ENCODE results near the gene SEPTIN6.
"Not testable (repeated sequence)": the region's sequence is repeated elsewhere in the genome, so short reads cannot be mapped to it uniquely, and the experiment has no call there.

Gene SEPTIN6

GRCh38 chrX:119667111-119667878 is 25.7 kb downstream of the SEPTIN6 start:
- TF ChIP-seq ZFX (IDR thresholded peaks at IDR 0.05; ENCODE audit: borderline replicate concordance) (no peak), CTCF (IDR thresholded peaks at IDR 0.05) (no peak)
- no peak overlapping the region for H3K27ac ChIP-seq

GRCh38 chrX:119664877-119665276 is 28.1 kb downstream of the SEPTIN6 start:
- not testable (repeated sequence) for H3K27ac ChIP-seq

- no peak overlapping the region for H3K27ac ChIP-seq
- TF ChIP-seq ZFX (IDR thresholded peaks at IDR 0.05; ENCODE audit: borderline replicate concordance): no peak
- no peak for TF ChIP-seq CTCF (IDR thresholded peaks at IDR 0.05)
Observed at GRCh38 chrX:119661486-119661885, 31.5 kb downstream of the SEPTIN6 start.

- TF ChIP-seq ZFX (IDR thresholded peaks at IDR 0.05; ENCODE audit: borderline replicate concordance): no peak
- TF ChIP-seq CTCF (IDR thresholded peaks at IDR 0.05): no peak
- no peak overlapping the region for H3K27ac ChIP-seq
Observed at GRCh38 chrX:119659522-119659921, 33.4 kb downstream of the SEPTIN6 start.

DNA sequence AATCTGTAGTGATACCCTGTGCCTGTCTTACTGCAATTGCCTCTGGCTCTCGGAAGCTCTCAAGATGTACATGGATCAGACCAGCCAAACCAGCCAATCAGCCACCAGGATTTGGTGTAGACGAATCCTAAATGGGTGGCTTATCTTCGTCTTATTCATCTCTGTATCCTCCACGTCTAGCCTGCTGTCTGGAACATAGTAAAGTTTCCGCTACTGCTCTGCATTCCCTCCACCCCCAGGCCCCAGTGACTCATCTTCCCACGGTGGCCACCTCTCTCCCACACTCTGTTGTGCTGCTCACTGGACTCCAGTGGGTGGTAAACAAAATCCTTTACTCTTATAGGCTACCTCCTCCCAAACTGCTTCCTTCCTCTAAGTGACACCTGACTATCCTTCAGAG is 37.8 kb downstream of the SEPTIN6 start:
- no peak for TF ChIP-seq CTCF (IDR thresholded peaks at IDR 0.05)
- no peak for TF ChIP-seq ZFX (IDR thresholded peaks at IDR 0.05; ENCODE audit: borderline replicate concordance)
- H3K27ac ChIP-seq: no peak overlapping the region

- no peak overlapping the region for H3K27ac ChIP-seq
- TF ChIP-seq CTCF (IDR thresholded peaks at IDR 0.05) (no peak), ZFX (IDR thresholded peaks at IDR 0.05; ENCODE audit: borderline replicate concordance) (no peak)
Observed at GRCh38 chrX:119654112-119654531, 38.8 kb downstream of the SEPTIN6 start.

DNA sequence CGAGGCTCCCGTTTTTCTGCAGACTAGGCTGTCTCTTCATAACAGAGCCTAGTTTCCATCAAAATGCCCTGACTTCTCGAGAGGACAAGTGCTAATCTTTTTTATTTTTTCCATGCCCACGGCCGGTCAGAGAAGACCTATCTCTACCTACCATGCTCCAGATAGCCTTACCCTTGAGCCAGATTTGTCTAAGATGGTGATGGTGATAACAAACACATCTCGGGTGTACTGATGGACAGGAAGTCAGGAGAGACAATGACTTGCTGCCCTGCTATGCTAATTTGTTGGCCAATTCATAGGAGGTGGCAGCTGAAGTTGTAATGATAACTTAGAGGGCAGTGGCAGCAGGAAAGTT is 44.6 kb downstream of the SEPTIN6 start:
- no peak overlapping the region for H3K27ac ChIP-seq
- TF ChIP-seq CTCF (IDR thresholded peaks at IDR 0.05) (no peak), ZFX (IDR thresholded peaks at IDR 0.05; ENCODE audit: borderline replicate concordance) (no peak)

All from 22Rv1 (cell line).